Lower leg skin (tissue), 3 donors: Measurements from ENCODE around the gene TLR2.

Source experiments
- CTCF ChIP-seq, 3 donors: fragments of 450-650 bp; IDR thresholded peaks; one replicate each; pipeline ENCODE4 v1.5.1; 2016; ENCODE audit warnings: antibody characterized with exemption in 3 of 3, mild to moderate bottlenecking in 3 of 3, moderate library complexity in 2 of 3
- POLR2A ChIP-seq, 2 donors: fragments of 450-650 bp; IDR thresholded peaks; one replicate each; pipeline ENCODE4 v1.6.1; 2016 to 2017; ENCODE audit warnings: antibody characterized with exemption in 2 of 2, mild to moderate bottlenecking in 1 of 2, moderate library complexity in 1 of 2

GRCh38 chr4:153683763-153684181 is 308 bp upstream of the TLR2 start:
- TF ChIP-seq CTCF (IDR thresholded peaks at IDR 0.05), result no peak
- no peak for TF ChIP-seq POLR2A (IDR thresholded peaks at IDR 0.05)
